Transverse colon (tissue), 4 donors: ENCODE results near the gene COQ10B. TPM values are rescaled to one million over a fixed set of nuclear protein-coding genes. Genes with fewer than 3 reads are reported as not detected.

Source experiments
- DNase-seq: peaks from one replicate; pipeline ENCODE4 v3.0.0-alpha.2; 2019
- H3K27ac ChIP-seq, 4 donors: fragments of 200-600 bp; sonication (generic); 2 replicates each; pipeline ENCODE4 v1.5.1; 2016 to 2018; ENCODE audit warnings: inconsistent platforms in 4 of 4
- H3K27me3 ChIP-seq: fragments of 200-600 bp; sonication (generic); 2 replicates; pipeline ENCODE4 v1.5.1; 2017; ENCODE audit warnings: inconsistent platforms
- H3K36me3 ChIP-seq, 4 donors: fragments of 200-600 bp; sonication (generic); 2 replicates each; pipeline ENCODE4 v1.5.1; 2017 to 2019; ENCODE audit warnings: inconsistent platforms in 4 of 4
- H3K4me1 ChIP-seq, 4 donors: fragments of 200-600 bp; sonication (generic); 2 replicates each; pipeline ENCODE4 v1.5.1; 2017 to 2020; ENCODE audit warnings: inconsistent platforms in 4 of 4
- H3K4me3 ChIP-seq, 4 donors: fragments of 200-600 bp; sonication (generic); 1 replicate in 1 of 4; 2 replicates in 3 of 4; pipeline versions ENCODE4 v1.5.1 to v1.6.1; 2017 to 2019; ENCODE audit warnings: inconsistent platforms in 4 of 4
- H3K9me3 ChIP-seq, 2 donors: fragments of 200-600 bp; sonication (generic); 2 replicates each; pipeline ENCODE4 v1.5.1; 2017 to 2019; ENCODE audit warnings: inconsistent platforms in 2 of 2
- EP300 ChIP-seq: sonication (generic); formaldehyde crosslinking; IDR thresholded peaks from one replicate; pipeline ENCODE4 v1.6.1; 2017; ENCODE audit warnings: antibody characterized with exemption, low read depth
- POLR2A ChIP-seq: fragments of 450-650 bp; IDR thresholded peaks from one replicate; pipeline ENCODE4 v1.6.1; 2016; ENCODE audit warnings: antibody characterized with exemption, mild to moderate bottlenecking, moderate library complexity
- POLR2AphosphoS5 ChIP-seq, 3 donors: sonication (generic); formaldehyde crosslinking; IDR thresholded peaks; one replicate each; pipeline ENCODE4 v1.6.1; 2016; ENCODE audit warnings: antibody characterized with exemption in 3 of 3
- WGBS, 2 donors: methylation state at CpG; one replicate each; pipeline ENCODE4 v1.1.5; 2018; ENCODE audit warnings: low coverage in 1 of 2; 5-methylcytosine and 5-hydroxymethylcytosine counted together
- in situ Hi-C, 4 donors: fragments of 200-750 bp; cut with MboI; loops; one replicate each; pipeline versions ENCODE4 v1.15.0 to v1.15.1; 2017; ENCODE audit warnings: low sequenced_read_pairs in 3 of 4, low pct_ligation_motif_present in 1 of 4, low pct_unique_long_range_greater_than_20kb in 1 of 4
- intact Hi-C: fragments of 100-400 bp; cut with DNase I; formaldehyde crosslinking; loops from one replicate; pipeline ENCODE4 v1.15.1; 2023; ENCODE audit warnings: low total_unique reads
- total RNA-seq, 4 donors: library from RNA; depleted of rRNA; stranded (reverse); fragments of >200 nt; gene quantifications; one replicate each; pipeline ENCODE4 v1.1.0, GENCODE V29; 2016
- TF ChIP-seq, protein P1 (sequence below), 5 experiments: fragments of 200-600 bp in 3 of 5; fragments of 450-650 bp in 2 of 5; sonication (generic) in 3 of 5; IDR thresholded peaks; 1 replicate in 2 of 5; 2 replicates in 3 of 5; pipeline ENCODE4 v1.5.1; 2016 to 2017; ENCODE audit warnings: antibody characterized with exemption in 5 of 5, inconsistent platforms in 3 of 5, mild to moderate bottlenecking in 2 of 5, moderate library complexity in 1 of 5

COQ10B gene
- total RNA-seq, 4 donors from 2014 or later = 10.1 to 80.8 (median 30.7) TPM

GRCh38 chr2:197498937-197499593 lies 45.7 kb downstream of the COQ10B start:
- in situ Hi-C loops = loop anchor here in 1 of 4 donors (10.0 kb wide), 1 partner anchor 64 kb away; the partner anchor contains the start of gene SF3B1

GRCh38 chr2:197499594-197500502 lies 46.5 kb downstream of the COQ10B start, which contains the start of the genes HSPD1 and HSPE1:
HSPD1 (minus strand) TSS chr2:197499840; CDS start chr2:197498848, 992 bp downstream.
HSPE1 (plus strand) TSS chr2:197500379; CDS start chr2:197500437, 58 bp downstream.
- Histone ChIP-seq H3K27ac (peak within 1 kb of the TSS; percentile 98 to 100 (median 99)), H3K4me1 (peaks cover 17 to 58% (median 42%) of the 10 kb centered on the region in 4 donors), H3K9me3 (no peaks in the 10 kb centered on the region), H3K27me3 (no peaks in the 10 kb centered on the region), H3K4me3 (peak within 1 kb of the TSS; percentile 86 to 99 (median 91)), H3K36me3 (peaks cover 0 to 32% (median 8%) of the 10 kb centered on the region in 4 donors)
- TF ChIP-seq EP300 = peak; percentile 92
- peak; percentile 97 for TF ChIP-seq POLR2A
- TF ChIP-seq, protein P1, sequence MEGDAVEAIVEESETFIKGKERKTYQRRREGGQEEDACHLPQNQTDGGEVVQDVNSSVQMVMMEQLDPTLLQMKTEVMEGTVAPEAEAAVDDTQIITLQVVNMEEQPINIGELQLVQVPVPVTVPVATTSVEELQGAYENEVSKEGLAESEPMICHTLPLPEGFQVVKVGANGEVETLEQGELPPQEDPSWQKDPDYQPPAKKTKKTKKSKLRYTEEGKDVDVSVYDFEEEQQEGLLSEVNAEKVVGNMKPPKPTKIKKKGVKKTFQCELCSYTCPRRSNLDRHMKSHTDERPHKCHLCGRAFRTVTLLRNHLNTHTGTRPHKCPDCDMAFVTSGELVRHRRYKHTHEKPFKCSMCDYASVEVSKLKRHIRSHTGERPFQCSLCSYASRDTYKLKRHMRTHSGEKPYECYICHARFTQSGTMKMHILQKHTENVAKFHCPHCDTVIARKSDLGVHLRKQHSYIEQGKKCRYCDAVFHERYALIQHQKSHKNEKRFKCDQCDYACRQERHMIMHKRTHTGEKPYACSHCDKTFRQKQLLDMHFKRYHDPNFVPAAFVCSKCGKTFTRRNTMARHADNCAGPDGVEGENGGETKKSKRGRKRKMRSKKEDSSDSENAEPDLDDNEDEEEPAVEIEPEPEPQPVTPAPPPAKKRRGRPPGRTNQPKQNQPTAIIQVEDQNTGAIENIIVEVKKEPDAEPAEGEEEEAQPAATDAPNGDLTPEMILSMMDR (IDR thresholded peaks at IDR 0.05) = peak in 1 of 5 experiments; percentile 9
- peak; percentile 98 to 99 (median 99) for TF ChIP-seq POLR2AphosphoS5 (IDR thresholded peaks at IDR 0.05)
- DNase-seq = peak; percentile 99
- 0 to 1% methylated on average over 6 to 49 of the region's 104 CpGs for WGBS, 2 donors
- in situ Hi-C loops = loop anchor here in 1 of 4 donors (10.0 kb wide), 1 partner anchor 65 kb away; the partner anchor contains the start of gene SF3B1
- intact Hi-C loops = loop anchor here (2.0 kb wide), 1 partner anchor 65 kb away; the partner anchor contains the start of gene SF3B1

More at GRCh38 chr2:197498937-197499593, 45.7 kb downstream of the COQ10B start:
- Histone ChIP-seq H3K4me3 (peak overlapping the region; percentile 86 to 99 (median 91)), H3K27me3 (no peaks in the 10 kb centered on the region), H3K27ac (peak overlapping the region; percentile 98 to 100 (median 99)), H3K9me3 (no peaks in the 10 kb centered on the region), H3K36me3 (peaks cover 0 to 32% (median 11%) of the 10 kb centered on the region in 4 donors), H3K4me1 (peaks cover 17 to 58% (median 42%) of the 10 kb centered on the region in 4 donors)
- peak in 2 of 3 donors; percentile 41 to 45 for TF ChIP-seq POLR2AphosphoS5 (IDR thresholded peaks at IDR 0.05)
- no peak for TF ChIP-seq EP300
- peak; percentile 49 for TF ChIP-seq POLR2A
- intact Hi-C loops = loop anchor here (2.0 kb wide), 1 partner anchor 64 kb away; the partner anchor contains the start of gene SF3B1
- peak; percentile 76 for DNase-seq
- WGBS, 2 donors = 2% methylated on average over 42 of the region's 46 CpGs; no CpG with 5 or more reads in 1 of the 2 donors

GRCh38 chr2:197500503-197501131 lies 47.3 kb downstream of the COQ10B start:
- Histone ChIP-seq H3K36me3 (peaks cover 0 to 30% (median 6%) of the 10 kb centered on the region in 4 donors), H3K27me3 (no peaks in the 10 kb centered on the region), H3K4me3 (peak overlapping the region; percentile 81 to 94 (median 87)), H3K27ac (peak overlapping the region; percentile 98 to 100 (median 99)), H3K4me1 (peaks cover 17 to 55% (median 42%) of the 10 kb centered on the region in 4 donors), H3K9me3 (no peaks in the 10 kb centered on the region)
- intact Hi-C loops = no loop called here
- WGBS, 2 donors = 0% methylated on average over 12 to 28 of the region's 30 CpGs
- in situ Hi-C loops = no loop called here
- no peak for DNase-seq
- TF ChIP-seq EP300 = no peak
- TF ChIP-seq POLR2A = no peak
- TF ChIP-seq, protein P1 (IDR thresholded peaks at IDR 0.05) = no peak
- TF ChIP-seq POLR2AphosphoS5 (IDR thresholded peaks at IDR 0.05) = no peak

DNA sequence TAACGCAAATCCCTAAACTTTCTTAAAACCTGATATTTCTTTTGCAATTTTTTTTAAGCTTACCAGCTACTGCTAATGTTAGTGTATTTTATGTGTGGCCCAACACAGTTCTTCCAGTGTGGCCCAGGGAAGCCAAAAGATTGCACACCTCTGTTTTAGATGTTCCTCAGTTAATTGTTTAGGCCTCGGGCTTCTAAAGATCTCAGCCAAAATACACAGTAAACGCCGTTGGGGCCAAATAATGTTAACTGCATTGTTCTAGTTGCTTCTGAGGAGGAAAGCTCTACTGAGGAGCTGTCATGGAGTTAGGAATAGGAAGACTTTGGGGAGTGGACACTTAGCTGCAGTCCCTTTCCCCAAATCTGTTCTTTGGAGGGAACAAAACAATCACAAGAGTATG lies 48.8 kb downstream of the COQ10B start:
- H3K27ac ChIP-seq = peak overlapping the region; percentile 98 to 100 (median 99)
- TF ChIP-seq POLR2A = no peak
- TF ChIP-seq, protein P1 (IDR thresholded peaks at IDR 0.05) = no peak
- no peak for TF ChIP-seq EP300
- no peak for TF ChIP-seq POLR2AphosphoS5 (IDR thresholded peaks at IDR 0.05)
- in situ Hi-C loops (no loop called here), intact Hi-C loops (no loop called here)
- no peaks in the 10 kb centered on the region for H3K9me3 ChIP-seq
- peaks cover 17 to 39% (median 32%) of the 10 kb centered on the region in 4 donors for H3K4me1 ChIP-seq
- H3K36me3 ChIP-seq = peaks cover 0 to 15% (median 5%) of the 10 kb centered on the region in 4 donors
- H3K4me3 ChIP-seq = peak overlapping the region in 1 of 4 donors; percentile 94
- H3K27me3 ChIP-seq = no peaks in the 10 kb centered on the region
- no peak for DNase-seq
- 27 to 30% methylated on average over 4 of the region's 4 CpGs for WGBS, 2 donors
